Activated CD4-positive, alpha-beta T cell treated with anti-CD3 and anti-CD28 coated beads, Interleukin-2, amount 50 U/mL, for 1 hour (primary cell): ENCODE results near the gene ZFP82.

Source experiments
- DNase-seq: peaks from one replicate; pipeline ENCODE4 v3.0.0-alpha.2; 2020

Gene ZFP82

DNA sequence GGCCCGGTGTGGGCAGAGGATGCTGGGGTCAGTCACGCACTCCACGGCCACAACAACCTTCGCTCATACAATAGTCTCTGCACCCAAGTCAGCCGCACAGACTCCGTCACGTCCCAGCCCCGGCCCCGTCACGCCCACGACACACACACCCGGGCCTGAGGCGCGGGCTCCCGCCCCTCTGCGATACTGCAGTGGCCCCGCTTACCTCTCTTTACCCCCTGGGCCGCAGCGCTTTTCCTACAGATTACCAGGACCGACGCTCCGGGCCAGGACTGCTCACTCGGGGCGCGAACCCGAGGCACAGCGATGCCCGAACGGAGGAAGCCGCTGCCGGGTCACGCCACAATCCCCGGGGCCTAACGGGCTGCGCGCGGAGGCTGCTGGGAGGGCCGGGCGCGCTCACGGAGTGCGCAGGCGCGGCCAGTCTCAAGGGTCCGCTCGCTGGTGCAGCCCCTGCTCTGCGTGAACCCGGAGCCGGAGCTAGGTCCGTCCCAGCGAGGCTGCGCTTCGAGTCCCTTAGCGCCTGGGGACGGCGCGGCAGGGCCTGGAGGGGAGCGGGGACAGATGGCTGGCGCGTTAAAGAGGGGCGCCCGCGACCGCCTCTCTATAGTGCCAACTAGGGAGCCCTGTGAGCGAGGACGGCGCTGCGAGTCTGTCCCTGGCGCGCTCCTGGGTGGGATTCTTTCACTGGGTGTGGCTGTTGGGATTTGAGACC lies at the start of gene ZFP82:
Gene ZFP82 (minus strand): TSS at position 358 of the 715 bp plus-strand sequence. CDS start 8,855 bp downstream, outside the sequence.
- DNase-seq: peak; percentile 67

DNA sequence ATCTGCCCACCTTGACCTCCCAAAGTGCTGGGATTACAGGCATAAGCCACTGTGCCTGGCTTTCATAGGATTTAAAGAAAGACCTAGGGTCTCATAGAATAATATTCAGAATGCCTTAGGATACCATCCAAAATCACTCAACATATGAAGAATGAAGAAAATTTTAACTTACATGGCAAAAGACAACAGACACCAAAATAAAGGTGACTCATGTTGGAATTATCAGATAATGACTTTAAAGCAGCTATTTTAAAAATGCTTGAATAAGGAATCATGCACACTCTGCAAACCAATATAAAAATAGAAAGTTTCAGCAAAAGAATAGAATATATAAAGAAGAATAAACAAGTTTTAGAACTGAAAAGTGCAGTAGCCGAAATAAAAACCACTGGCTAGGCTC lies 41.6 kb upstream of the ZFP82 start:
- no peak for DNase-seq

DNA sequence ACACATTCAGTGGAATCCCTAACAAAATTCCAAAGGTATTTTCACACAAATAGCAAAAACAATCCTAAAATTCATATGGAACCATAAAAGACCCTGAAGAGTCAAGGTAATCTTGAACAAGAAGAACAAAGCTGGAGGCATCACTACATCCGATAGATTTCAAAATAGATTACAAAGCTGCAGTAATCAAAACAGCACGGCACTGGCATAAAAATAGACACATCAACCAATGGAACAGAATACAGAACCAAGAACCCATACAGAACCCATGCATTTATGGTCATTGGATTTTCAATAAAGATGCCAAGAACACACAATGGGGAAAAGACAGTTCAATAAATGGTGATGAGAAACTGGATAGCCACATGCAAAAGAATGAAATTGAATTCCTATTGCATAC lies 38.4 kb upstream of the ZFP82 start:
- no peak for DNase-seq

DNA sequence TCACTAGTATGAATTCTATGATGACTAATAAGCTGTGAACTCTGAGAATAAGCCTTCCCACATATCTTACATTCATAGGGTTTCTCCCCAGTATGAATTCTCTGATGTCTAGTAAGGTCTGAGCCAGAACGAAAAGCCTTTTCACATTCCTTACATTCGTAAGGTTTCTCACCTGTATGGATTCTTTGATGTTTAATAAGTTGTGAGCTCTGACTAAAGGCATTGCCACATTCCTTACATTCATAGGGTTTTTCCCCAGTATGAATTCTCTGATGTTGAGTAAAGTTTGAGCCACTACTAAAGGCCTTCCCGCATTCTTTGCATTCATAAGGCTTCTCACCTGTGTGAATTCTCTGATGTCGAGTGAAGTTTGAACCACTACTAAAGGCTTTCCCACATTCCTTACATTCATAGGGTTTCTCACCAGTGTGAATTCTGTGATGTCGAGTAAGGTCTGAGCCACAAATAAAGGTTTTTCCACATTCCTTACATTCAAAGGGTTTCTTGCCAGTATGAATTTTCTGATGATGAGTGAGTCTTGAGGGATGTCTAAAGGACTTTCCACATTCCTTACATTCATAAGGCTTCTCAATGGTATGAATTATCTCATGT lies 30.7 kb upstream of the ZFP82 start:
- no peak for DNase-seq

DNA sequence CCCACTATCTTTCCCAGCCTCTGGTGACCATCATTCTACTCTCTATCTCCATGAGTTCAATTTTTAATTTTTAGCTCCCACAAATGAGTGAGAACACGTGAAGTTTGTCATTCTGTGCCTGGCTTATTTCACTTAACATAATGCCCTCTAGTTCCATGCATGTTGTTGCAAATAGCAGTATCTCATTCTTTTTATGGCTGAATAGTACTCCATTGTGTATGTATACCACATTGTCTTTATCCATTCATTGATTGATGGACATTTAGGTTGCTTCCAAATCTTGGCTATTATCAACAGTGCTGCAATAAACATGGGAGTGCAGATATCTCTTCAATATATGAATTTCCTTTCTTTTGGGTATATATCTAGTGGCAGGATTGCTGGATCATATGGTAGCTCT lies 22.9 kb upstream of the ZFP82 start:
- DNase-seq: no peak

DNA sequence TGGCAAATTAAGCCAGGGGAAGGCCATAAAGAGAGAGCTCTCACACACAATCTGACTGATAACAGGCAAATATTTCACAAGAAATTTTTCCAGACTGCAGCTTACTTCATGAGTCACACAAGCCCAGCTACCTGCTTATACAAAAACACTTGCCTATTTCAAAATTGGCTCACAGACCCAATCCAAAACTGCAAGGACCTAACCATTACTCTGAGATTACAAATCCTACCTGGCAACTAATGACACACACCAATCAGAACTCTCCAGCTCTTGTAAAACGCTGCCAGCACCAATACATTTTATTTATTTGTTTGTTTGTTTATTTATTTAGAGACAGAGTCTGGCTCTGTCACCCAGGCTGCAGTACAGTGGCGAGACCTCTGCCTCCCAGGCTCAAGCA lies 18.1 kb upstream of the ZFP82 start:
- no peak for DNase-seq

DNA sequence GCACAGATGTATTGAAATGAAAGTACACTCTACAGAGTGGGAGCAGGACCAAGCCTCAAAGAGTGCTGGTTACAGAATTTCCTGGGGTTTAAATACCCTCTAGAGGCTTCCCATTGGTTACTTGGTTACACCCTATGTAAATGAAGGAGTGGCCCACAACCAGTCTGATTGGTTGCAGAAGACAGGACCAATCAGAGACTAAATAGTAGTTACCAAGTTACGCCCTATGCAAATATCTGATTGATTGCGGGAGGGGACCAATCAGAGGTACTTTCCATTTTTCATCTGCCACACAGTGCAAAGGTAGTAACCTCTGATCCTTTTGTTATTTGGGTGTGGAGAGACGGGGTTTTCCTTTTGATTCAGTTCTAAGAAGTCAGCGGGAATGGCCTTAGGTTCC lies 5.5 kb upstream of the ZFP82 start:
- no peak for DNase-seq

DNA sequence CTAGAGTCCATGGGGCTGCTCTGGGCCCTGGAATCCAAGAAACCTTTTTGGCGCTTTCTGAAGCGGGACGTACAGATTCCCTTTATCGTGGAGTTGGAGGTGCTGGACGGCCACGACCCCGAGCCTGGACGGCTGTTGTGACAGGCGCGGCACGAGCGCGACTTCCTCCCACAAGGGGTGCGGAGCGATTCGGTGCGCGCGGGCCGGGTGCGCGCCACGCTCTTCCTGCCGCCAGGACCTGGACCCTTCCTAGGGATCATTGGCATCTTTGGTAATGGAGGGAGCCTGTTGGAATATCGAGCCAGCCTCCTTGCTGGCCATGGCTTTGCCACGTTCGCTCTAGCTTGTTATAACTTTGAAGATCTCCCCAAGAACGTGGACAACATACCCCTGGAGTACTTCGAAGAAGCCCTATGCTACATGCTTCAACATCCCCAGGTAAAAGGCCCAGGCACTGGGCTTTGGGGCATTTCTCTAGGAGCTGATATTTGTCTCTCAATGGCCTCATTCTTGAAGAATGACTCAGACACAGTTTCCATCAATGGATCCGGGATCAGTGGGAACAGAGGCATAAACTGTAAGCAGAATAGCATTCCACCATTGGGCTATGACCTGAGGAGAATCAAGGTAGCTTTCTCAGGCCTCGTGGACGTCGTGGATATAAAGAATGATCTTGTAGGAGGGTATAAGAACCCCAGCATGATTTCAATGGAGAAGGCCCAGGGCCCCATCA lies 3.5 kb upstream of the ZFP82 start:
- no peak for DNase-seq

DNA sequence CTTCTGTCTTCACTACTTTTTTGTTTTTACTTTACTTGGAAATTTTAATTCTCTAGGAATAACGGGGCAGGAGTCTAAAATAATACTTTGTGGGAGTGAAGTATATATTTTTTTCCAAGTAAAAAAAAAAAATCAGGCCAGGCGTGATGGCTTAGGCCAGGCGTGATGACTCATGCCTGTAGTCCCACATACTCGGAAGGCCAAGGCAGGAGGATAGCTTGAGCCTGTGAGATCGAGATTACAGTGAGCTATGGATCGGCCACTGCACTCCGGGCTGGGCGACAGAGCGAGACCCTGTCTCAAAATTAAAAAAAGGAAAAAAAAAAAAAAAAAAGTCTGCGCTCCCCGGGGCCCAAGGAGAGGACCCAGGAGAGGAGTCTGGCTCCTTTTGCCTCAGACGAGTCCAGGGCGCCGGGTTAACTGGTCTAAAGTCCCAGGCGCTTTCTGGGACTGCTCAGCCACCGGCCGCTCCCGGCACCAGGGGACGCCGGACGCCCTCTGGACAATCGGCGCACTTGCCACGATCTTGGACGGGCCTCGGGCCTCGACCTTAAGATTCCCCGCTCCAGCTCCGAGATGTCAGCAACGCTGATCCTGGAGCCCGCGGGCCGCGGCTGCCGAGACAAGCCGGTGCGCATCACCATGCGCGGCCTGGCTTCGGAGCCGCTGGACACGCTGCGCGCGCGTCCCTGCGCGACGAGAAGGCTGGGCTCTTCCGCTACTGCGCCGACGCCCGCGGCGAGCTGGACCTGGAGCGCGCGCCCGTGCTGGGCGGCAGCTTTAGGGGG lies 2.7 kb upstream of the ZFP82 start:
- DNase-seq: no peak

DNA sequence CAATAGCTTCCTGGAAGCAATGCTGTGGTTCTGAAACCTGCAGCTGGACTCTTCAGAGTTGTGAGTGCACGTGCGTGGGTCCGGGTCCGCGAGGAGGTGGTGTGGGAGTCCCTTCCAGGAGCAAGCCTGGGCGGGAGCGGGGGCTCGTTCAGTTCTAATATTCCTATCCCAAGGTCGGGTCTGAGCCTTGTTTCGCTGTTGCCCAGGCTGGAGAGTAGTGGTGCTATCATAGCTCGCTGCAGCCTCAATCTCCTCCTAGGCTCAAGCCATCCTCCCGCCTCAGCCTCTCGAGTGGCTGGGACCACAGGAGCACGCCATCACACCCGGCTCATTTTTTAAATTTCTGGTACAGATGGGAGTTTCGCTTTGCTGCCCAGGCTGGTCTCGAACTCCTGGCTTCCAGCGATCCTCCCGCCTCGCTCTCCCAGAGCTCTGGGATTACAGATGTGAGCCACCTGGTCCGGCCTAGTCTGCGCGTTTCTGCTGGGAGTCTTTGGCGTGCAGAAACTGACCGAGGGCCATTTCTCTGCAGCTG lies 625 bp downstream of the ZFP82 start:
- no peak for DNase-seq

DNA sequence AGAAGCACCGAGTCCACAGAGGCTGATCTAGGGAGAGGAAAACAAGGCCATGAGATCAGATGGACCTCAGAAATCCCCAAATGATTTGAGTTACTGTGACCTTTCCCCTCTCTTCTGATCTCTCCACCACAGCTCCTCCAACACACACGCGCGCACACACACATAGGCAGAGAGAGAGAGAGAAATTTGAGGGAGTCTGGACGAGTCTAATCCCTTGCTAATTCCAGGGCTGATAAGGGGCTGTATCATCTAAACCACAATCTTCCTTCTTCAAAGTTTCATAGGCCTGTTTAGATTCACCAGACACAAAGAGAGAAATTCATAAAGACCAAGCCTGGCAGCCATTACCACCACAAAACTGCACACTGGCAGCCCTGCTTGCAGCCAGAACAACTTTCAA lies 8.6 kb downstream of the ZFP82 start:
- no peak for DNase-seq

DNA sequence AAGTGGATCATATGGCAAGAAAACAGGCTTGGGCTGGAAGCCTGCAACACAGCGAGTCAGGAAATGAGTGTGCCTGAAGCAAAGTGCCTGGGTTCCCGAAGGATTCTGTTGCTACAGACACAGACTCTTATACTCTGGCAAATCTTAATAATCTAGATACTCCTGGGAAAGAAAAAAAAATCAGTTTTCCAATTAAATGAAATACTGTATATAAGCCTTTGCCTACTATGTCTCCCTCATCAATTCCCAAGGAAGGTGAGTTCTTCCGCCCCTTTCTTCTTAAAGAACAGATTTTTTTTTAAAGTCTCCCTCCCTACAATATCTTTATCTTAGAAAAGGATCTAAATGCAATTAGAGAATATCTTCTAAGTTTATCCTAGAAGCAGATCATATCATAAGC lies 10.3 kb downstream of the ZFP82 start:
- no peak for DNase-seq

DNA sequence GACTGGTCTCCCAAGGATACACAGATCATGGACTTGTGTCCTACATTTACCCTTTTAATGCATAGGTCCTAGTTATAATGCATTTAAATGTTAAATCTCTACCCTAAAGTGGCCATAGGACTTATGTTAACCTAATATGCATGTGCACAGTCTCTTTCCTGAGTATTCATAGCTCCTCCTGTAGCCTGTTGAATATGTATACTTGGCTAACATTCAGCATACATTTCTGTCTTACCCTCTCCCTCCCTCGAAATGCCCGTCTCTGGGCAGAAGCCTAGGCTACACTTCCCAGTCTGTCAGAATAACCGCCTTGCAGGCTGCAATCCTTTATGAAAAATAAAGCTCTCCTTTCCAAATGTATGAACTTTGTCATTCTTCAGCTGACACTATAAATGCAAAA lies 13.9 kb downstream of the ZFP82 start:
- no peak for DNase-seq

DNA sequence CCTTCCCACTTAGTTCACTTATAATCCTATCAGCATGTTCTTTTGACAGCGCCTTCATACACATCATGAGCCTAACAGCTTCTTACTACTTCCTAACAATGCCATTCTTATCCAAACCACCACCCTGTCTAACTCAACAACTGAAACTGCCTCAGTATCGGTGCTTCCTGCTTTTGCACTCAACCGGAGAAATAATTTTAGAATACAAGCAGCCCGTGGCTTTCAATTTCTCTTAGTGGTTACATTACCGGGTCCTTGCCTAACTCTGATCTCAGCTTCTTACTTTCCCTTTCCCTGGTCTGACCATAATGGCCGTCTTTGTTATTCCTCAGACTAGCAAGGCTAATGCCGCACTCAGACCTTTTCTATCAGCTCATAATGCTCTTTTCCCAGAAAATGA lies 17.0 kb downstream of the ZFP82 start:
- no peak for DNase-seq

DNA sequence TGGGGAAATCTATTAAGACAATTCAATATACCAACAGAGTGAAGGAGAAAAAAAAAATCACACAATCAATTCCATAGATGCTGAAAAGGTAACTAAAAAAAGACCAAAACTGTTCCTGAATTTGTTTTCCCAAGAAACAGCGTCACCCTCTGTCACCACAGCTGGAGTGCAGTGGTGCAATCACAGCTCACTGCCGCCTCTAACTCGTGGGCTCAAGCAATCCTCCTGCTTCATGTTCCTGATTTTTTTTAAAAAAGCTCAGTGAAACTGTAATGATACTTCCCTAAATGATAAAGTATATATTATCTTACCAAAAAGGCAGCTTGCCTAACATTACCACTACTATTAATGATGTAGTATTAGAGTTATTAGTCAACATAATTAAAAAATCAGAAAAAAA lies 19.9 kb downstream of the ZFP82 start:
- DNase-seq: no peak

DNA sequence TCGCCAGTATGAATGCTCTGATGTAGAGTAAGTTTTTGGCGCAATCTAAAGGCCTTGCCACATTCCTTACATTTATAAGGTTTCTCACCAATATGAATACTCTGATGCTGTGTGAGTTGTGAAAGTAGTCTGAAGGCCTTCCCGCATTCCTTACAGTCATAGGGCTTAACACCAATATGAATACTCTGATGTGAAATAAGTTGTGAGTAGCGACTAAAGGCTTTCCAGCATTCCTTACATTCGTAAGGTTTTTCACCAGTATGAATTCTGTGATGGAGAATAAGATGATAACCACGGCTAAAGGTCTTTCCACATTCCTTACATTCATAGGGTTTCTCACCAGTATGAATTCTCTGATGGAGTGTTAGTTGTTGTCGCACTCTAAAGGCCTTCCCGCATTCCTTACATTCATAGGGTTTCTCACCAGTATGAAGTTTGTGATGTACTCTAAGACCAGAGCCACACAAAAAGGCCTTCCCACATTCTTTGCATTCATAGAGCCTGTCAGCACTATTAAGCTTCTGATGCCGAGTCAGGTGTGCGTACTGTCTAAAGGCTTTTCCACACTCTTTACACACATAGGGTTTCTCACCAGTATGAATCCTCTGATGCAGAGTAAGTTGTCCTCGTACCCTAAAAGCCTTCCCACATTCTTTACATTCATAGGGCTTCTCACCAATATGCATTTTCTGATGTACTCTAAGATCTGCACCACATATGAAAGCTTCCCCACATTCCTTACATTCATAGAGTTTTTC lies 25.3 kb downstream of the ZFP82 start:
- no peak for DNase-seq

DNA sequence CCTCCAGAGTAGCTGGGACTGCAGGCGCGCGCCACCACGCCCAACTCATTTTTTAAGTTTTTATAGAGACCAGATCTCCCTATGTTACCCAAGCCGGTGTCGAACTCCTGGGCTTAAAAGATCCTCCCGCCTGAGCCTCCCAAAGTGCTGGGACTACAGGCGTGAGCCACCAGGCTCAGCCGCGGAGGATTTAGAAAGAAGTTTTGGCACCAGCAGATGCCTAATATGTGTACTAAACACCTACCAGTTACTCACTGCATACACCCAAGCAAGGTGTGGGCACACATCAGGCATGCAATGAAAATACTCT lies 39.0 kb downstream of the ZFP82 start:
- no peak for DNase-seq

DNA sequence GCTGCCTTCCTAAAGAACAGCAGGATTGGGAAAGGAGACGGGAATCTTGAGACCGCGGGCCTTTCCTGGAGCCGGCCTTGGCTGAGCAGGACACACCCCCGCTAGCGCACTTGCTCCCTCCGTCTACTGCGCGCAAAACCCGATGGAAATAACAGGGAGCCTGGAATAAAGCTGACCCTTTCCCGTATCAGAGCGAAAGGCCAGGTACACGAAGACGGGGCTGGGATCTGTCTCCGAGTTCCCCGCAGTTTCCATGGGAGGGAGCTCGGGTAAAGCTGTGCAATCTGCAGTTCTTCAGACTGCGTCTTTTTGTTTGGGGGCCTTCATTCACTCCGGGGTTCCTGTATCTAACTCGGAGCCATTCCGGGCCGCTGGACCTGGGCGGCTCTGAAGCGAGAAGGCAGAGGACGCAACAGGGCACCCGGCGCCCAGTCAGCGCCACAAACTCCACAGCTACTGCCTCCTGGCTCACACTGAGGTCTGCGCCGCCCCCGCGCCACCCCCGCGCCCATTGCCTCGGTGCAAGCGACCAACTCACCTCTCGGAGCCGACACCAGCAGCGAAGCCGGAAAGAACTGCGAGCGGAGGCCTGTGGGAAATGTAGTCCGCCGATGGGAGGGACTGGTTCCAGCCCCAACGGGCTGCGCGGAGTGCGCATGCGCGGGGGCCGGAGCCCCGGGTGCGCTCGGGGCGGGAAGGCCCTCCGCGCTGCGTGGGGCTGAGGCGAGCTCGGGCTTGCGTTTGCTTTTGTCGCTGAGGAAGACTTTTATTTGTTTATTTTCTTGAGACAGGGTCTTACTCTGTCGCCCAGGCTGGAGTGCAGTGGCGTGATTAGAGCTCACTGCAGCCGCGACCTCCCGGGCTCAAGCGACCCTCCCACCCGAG lies 39.6 kb downstream of the ZFP82 start, which contains the start of gene ZFP14:
Gene ZFP14 (minus strand): TSS at position 577 of the 885 bp plus-strand sequence. CDS start 11,309 bp downstream, outside the sequence.
- peak; percentile 94 for DNase-seq

DNA sequence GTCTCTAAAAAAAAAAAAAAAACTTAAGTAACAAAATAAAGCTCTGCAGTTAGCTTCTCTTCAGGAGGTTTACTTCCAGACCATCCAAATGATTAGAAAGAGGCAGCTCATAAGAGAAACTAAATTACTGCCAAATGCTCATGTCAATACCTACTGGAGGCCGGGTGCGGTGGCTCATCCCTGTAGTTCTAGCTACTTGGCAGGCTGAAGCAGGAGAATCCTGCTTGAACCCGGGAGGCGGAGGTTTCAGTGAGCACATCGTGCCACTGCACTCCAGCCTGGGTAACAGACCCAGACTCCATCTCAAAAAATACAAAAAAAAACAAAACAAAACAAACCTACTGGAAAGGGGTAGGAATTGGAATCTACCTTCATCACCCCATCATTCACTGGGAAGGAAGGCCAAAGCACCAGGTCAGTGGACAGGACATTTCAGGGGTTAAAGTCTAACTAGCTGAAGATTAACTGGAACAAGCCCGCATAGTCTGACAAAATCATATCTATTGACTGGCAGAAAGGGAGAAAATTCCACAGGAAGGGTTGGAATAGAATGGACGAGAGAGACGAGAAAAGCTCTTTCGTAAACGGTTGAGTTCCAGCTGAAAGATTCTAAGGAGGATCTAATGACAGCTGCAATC lies 40.8 kb downstream of the ZFP82 start:
- no peak for DNase-seq

DNA sequence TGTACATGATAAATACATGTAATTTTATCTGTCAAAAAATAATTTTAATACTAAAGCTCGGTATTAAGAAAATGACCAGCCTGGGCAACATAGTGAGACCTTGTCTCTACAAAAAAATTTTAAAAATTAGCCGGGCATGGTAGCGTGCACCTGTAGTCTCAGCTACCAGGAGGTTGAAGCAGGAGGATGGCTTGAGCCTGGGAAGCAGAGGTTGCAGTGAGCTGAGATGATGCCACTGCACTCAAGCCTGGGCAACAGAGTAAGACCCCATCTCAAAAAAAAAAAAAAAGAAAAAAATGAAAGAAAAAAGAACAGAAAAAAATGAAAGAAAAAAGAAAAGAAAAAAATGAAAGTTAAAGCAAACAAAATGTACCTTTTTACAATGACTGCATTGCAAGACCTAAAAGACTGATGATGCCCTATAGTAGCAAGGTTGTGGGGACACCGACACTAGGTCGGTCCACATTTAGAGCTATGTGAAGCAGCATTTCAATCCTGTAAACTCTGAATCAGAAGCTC lies 44.7 kb downstream of the ZFP82 start:
- DNase-seq: no peak

DNA sequence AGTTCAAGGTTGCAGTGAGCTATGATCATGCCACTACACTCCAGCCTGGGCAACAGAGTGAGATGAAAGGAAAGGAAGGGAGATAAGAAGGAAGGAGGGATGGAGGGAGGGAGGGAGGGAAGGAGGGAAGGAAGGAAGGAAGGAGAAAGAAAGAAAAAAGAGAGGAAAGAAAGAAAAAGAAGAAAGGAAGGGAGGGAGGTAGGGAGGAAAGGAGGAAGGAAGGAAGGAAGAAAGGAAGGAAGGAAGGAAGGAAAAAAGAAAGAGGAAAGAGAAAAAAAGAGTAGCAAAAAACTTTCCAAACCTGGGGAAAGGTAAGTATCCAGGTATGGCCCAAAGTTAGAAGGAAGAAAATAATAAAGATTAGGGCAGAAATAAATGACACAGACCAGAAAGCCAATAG lies 46.6 kb downstream of the ZFP82 start:
- no peak for DNase-seq
